ENCODE results near the gene CTNNA3. TPM values are rescaled to one million over a fixed set of nuclear protein-coding genes. Genes with fewer than 3 reads are reported as not detected.

The CTNNA3 gene
- total RNA-seq, 1 experiment from 2014 or later = not detected

- DNase-seq (ENCODE audit: low read depth) = no peak
Observed at GRCh38 chr10:66651308-66652082, 1044.5 kb downstream of the CTNNA3 start.

- no peak for DNase-seq (ENCODE audit: low read depth)
Observed at GRCh38 chr10:66649626-66650025, 1046.4 kb downstream of the CTNNA3 start.

- no peak for DNase-seq (ENCODE audit: low read depth)
Observed at GRCh38 chr10:66642217-66642616, 1053.8 kb downstream of the CTNNA3 start.

- no peak for DNase-seq (ENCODE audit: low read depth)
Observed at GRCh38 chr10:66639371-66639770, 1056.6 kb downstream of the CTNNA3 start.

- DNase-seq (ENCODE audit: low read depth) = no peak
Observed at GRCh38 chr10:66637273-66638036, 1058.5 kb downstream of the CTNNA3 start.

GRCh38 chr10:66629996-66630395 is 1066.0 kb downstream of the CTNNA3 start:
- no peak for DNase-seq (ENCODE audit: low read depth)

- DNase-seq (ENCODE audit: low read depth) = no peak
Observed at GRCh38 chr10:66627156-66627555, 1068.8 kb downstream of the CTNNA3 start.

- no peak for DNase-seq (ENCODE audit: low read depth)
Observed at GRCh38 chr10:66625709-66626590, 1070.0 kb downstream of the CTNNA3 start.

GRCh38 chr10:66622050-66622449 is 1073.9 kb downstream of the CTNNA3 start:
- DNase-seq (ENCODE audit: low read depth) = no peak

GRCh38 chr10:66604195-66604594 is 1091.8 kb downstream of the CTNNA3 start:
- DNase-seq (ENCODE audit: low read depth) = no peak

- no peak for DNase-seq (ENCODE audit: low read depth)
Observed at GRCh38 chr10:66591865-66592264, 1104.1 kb downstream of the CTNNA3 start.

GRCh38 chr10:66587680-66588050 is 1108.3 kb downstream of the CTNNA3 start:
- DNase-seq (ENCODE audit: low read depth) = no peak

GRCh38 chr10:66586897-66587679 is 1108.9 kb downstream of the CTNNA3 start:
- DNase-seq (ENCODE audit: low read depth) = no peak

- DNase-seq (ENCODE audit: low read depth) = no peak
Observed at GRCh38 chr10:66586073-66586472, 1109.9 kb downstream of the CTNNA3 start.

GRCh38 chr10:66575251-66575855 is 1120.6 kb downstream of the CTNNA3 start:
- no peak for DNase-seq (ENCODE audit: low read depth)

GRCh38 chr10:66572700-66573099 is 1123.3 kb downstream of the CTNNA3 start:
- no peak for DNase-seq (ENCODE audit: low read depth)

- DNase-seq (ENCODE audit: low read depth) = no peak
Observed at GRCh38 chr10:66565999-66566398, 1130.0 kb downstream of the CTNNA3 start.

GRCh38 chr10:66564287-66564686 is 1131.7 kb downstream of the CTNNA3 start:
- DNase-seq (ENCODE audit: low read depth) = no peak

GRCh38 chr10:66555061-66555460 is 1140.9 kb downstream of the CTNNA3 start:
- no peak for DNase-seq (ENCODE audit: low read depth)

- no peak for DNase-seq (ENCODE audit: low read depth)
Observed at GRCh38 chr10:66552331-66552730, 1143.7 kb downstream of the CTNNA3 start.

GRCh38 chr10:66550351-66550750 is 1145.6 kb downstream of the CTNNA3 start:
- DNase-seq (ENCODE audit: low read depth) = no peak
